ENCODE data around the gene CCDC63. TPM values are rescaled to one million over a fixed set of nuclear protein-coding genes. Genes with fewer than 3 reads are reported as not detected.
"Not testable (repeated sequence)": the region's sequence is repeated elsewhere in the genome, so short reads cannot be mapped to it uniquely, and the experiment has no call there.

The CCDC63 gene
- total RNA-seq, 1 experiment from 2014 or later: not detected

GRCh38 chr12:110844551-110845338 lies 2.0 kb upstream of the CCDC63 start:
- peak; percentile 58 for DNase-seq (ENCODE audit: low spot score)

GRCh38 chr12:110845339-110845682 lies 1.5 kb upstream of the CCDC63 start:
- DNase-seq (ENCODE audit: low spot score): no peak

GRCh38 chr12:110848314-110848923 lies 1.6 kb downstream of the CCDC63 start:
- no peak for DNase-seq (ENCODE audit: low spot score)

- DNase-seq (ENCODE audit: low spot score): no peak
These were observed 2.4 kb downstream of the CCDC63 start for GRCh38 chr12:110849221-110849620.

GRCh38 chr12:110849748-110850403 lies 3.1 kb downstream of the CCDC63 start:
- DNase-seq (ENCODE audit: low spot score): no peak

- DNase-seq (ENCODE audit: low spot score): no peak
These were observed 4.0 kb downstream of the CCDC63 start for GRCh38 chr12:110850762-110851161.

- no peak for DNase-seq (ENCODE audit: low spot score)
These were observed 7.0 kb downstream of the CCDC63 start for GRCh38 chr12:110853836-110854235.

- DNase-seq (ENCODE audit: low spot score): no peak
These were observed 9.8 kb downstream of the CCDC63 start for GRCh38 chr12:110856542-110856941.

GRCh38 chr12:110857528-110857927 lies 10.7 kb downstream of the CCDC63 start:
- no peak for DNase-seq (ENCODE audit: low spot score)

- DNase-seq (ENCODE audit: low spot score): not testable (repeated sequence)
These were observed 11.2 kb downstream of the CCDC63 start for GRCh38 chr12:110857954-110858353.

GRCh38 chr12:110858848-110859247 lies 12.1 kb downstream of the CCDC63 start:
- peak; percentile 25 for DNase-seq (ENCODE audit: low spot score)

- no peak for DNase-seq (ENCODE audit: low spot score)
These were observed 14.1 kb downstream of the CCDC63 start for GRCh38 chr12:110860833-110861296.

- no peak for DNase-seq (ENCODE audit: low spot score)
These were observed 14.9 kb downstream of the CCDC63 start for GRCh38 chr12:110861729-110862128.

- DNase-seq (ENCODE audit: low spot score): no peak
These were observed 15.5 kb downstream of the CCDC63 start for GRCh38 chr12:110862329-110862728.

- DNase-seq (ENCODE audit: low spot score): no peak
These were observed 16.4 kb downstream of the CCDC63 start for GRCh38 chr12:110863161-110863560.

GRCh38 chr12:110865521-110865920 lies 18.7 kb downstream of the CCDC63 start:
- no peak for DNase-seq (ENCODE audit: low spot score)

GRCh38 chr12:110869026-110869425 lies 22.2 kb downstream of the CCDC63 start:
- DNase-seq (ENCODE audit: low spot score): no peak

GRCh38 chr12:110869803-110870202 lies 23.0 kb downstream of the CCDC63 start:
- DNase-seq (ENCODE audit: low spot score): no peak

- DNase-seq (ENCODE audit: low spot score): no peak
These were observed 25.3 kb downstream of the CCDC63 start for GRCh38 chr12:110872100-110872499.

- DNase-seq (ENCODE audit: low spot score): no peak
These were observed 27.6 kb downstream of the CCDC63 start for GRCh38 chr12:110874351-110874750.

GRCh38 chr12:110874781-110875180 lies 28.0 kb downstream of the CCDC63 start:
- DNase-seq (ENCODE audit: low spot score): no peak

- DNase-seq (ENCODE audit: low spot score): no peak
These were observed 33.9 kb downstream of the CCDC63 start for GRCh38 chr12:110880651-110881050.

GRCh38 chr12:110883251-110883650 lies 36.5 kb downstream of the CCDC63 start:
- DNase-seq (ENCODE audit: low spot score): no peak

Data from H4 (cell line).